Fibroblast of villous mesenchyme (primary cell): ENCODE data around the gene CACNA1C. TPM values are rescaled to one million over a fixed set of nuclear protein-coding genes. Genes with fewer than 3 reads are reported as not detected.

Experiments
- DNase-seq: peaks from one replicate; pipeline ENCODE4 v3.0.0-alpha.2; 2010; ENCODE audit warnings: low read depth
- H3K4me3 ChIP-seq: 2 replicates; pipeline ENCODE4 v1.5.1; 2011; ENCODE audit warnings: low read depth, mild to moderate bottlenecking, low read length
- CTCF ChIP-seq: IDR thresholded peaks from 2 replicates; pipeline ENCODE4 v1.5.1; 2012; ENCODE audit warnings: low read depth, mild to moderate bottlenecking, low read length; ENCODE audit not compliant: insufficient read depth
- total RNA-seq: library from RNA; depleted of rRNA; stranded (reverse); fragments of >200 nt; gene quantifications from 2 replicates; pipeline ENCODE4 v1.2.3, GENCODE V29; 2012

CACNA1C gene
- total RNA-seq, 1 donor = 11.7 TPM

DNA sequence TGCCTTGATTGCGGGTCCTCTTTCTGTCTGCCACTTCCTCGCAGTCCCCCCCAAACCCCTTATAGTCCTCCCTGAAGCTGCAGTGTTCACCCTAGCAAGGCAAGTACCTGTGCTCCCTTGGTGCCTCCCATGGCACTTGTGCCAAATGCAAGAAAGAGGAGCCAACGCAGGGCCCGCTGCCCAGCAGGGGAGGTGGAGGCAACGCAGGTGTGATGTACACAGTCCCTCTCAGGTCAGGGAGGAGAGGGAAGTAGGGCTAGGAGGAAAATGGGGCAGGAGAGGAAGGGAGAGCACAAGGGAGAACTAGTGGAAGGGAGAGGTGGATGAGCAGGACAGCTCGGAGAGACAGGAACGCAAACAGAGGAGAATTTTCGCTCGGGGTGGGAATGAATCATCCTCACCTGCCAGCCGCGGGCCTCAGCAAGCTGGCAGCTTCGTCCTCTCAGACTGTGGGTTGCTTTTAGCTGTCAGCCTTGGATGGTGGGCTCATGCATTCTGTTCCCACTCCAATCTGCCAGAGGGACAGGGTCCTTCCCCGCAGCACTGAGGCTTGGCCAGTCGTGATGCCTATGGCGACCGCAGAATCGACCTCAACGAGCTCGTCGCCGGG is 357.0 kb downstream of the CACNA1C start:
- H3K4me3 ChIP-seq = no peak overlapping the region
- no peak for TF ChIP-seq CTCF
- DNase-seq = no peak

DNA sequence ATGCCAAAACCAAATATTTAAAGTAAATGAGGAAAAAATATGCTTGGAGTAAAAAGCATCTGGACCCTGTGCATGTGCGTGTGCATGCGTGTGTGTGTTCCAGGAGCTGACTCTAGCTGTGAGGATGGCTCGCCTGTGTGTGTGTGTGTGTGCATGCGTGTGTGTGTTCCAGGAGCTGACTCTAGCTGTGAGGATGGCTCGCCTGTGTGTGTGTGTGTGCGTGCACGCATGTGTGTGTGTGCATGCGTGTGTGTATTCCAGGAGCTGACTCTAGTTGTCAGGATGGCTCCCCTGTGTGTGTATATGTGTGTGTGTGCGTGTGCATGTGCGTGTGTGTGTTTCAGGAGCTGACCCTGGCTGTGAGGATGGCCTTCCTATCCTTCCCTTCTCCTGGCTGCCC is 357.7 kb downstream of the CACNA1C start:
- TF ChIP-seq CTCF = no peak
- no peak for DNase-seq
- no peak overlapping the region for H3K4me3 ChIP-seq

DNA sequence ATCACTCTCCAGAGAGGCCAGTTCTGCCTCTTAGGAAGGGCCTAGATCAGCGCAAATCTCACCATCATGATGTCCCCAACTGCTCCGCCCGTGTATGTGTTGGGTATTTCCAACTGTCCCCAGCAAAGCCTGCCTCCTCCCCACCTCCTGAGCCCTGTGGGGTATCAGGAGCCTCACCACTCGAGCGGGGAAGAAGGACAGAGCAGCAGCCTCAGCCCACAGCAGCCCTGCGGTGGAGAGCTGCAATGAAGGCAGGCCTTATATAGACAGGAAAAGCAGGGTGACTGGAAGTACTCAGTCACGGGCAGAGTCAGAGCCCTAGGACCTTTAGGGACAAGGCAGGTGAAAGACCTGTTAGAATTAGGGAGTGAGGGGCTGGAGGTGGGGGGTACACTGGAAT is 358.2 kb downstream of the CACNA1C start:
- no peak for TF ChIP-seq CTCF
- H3K4me3 ChIP-seq = no peak overlapping the region
- DNase-seq = no peak

DNA sequence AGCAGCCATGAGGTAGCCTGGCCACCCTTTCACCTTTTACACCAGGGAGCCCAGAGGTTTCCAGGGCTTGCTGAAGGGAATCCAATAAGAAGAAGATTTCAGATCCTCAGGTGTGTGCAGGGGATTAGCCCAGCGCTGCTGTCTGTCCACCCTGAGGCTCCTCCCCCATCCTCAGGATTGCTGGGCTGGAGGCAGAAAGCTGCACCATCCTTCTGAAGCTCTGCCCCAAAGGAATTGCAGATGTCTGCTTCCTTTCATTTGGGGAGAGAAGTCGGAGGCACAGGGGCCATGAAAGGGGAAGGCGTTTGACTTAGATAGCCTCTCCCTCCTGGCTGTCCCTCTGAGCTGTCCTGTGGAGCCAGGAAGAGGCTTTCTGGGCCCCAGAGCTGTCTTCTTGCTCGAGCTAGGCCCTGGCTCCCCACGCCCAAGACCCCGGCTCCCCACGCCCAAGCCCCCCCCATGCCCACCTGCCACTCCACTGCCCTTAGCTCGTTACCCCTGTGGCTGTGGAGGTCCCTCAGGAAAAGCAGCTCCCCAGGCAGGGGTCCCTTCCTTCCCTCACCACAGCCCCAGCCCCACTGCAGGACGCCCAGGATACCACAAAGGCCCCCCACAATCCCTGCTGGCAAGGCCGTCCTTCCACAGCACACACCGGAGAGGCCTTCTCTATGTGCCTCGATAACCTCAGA is 359.0 kb downstream of the CACNA1C start:
- no peak for TF ChIP-seq CTCF
- H3K4me3 ChIP-seq = no peak overlapping the region
- no peak for DNase-seq

DNA sequence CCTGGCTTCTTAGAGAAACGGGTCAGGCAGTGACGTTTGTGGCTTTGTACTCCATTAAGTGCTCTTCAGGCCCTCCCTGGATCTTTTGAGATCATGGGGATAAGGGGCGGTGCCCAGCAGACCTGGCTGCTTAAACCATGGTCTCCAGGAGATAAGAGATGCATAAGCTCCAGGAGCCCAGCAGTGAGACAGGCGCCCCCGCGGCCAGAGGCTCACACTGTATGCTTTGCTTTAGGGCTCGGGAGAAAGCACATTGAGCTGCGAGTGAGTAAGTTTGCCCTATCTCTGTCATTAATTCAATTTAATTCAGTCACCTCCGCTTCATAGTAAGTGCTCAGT is 359.5 kb downstream of the CACNA1C start:
- no peak overlapping the region for H3K4me3 ChIP-seq
- no peak for DNase-seq
- TF ChIP-seq CTCF = no peak

- no peak for DNase-seq
- TF ChIP-seq CTCF = no peak
- no peak overlapping the region for H3K4me3 ChIP-seq
Measured at GRCh38 chr12:2413301-2413700, 360.5 kb downstream of the CACNA1C start.
